ENCODE data around the gene TRMT112. TPM values are rescaled to one million over a fixed set of nuclear protein-coding genes. Genes with fewer than 3 reads are reported as not detected.

Gene TRMT112
- total and polyA plus RNA-seq, 2 experiments from 2014 or later = 298 to 927 TPM

GRCh38 chr11:64297699-64298358 lies 19.5 kb downstream of the TRMT112 start:
- TF ChIP-seq EZH2 (IDR thresholded peaks at IDR 0.05; ENCODE audit: low read depth, unreplicated experiment) (peak; percentile 68), CTCF (conservative IDR thresholded peaks at IDR 0.05; ENCODE audit: low read depth in 2 of 2) (no peak)
- Histone ChIP-seq H3K79me2 (replicated peaks; ENCODE audit: insufficient read depth) (no peaks in the 10 kb centered on the region), H3K4me2 (peak overlapping the region; percentile 74), H3K36me3 (ENCODE audit: insufficient read depth) (no peaks in the 10 kb centered on the region), H3K27me3 (ENCODE audit: insufficient read depth) (peaks cover 99% of the 10 kb centered on the region), H4K20me1 (replicated peaks; ENCODE audit: insufficient read depth) (peaks cover 19% of the 10 kb centered on the region), H3F3A (replicated peaks; ENCODE audit: low read depth) (peaks cover 20% of the 10 kb centered on the region), H3K9me2 (ENCODE audit: insufficient read depth) (no peaks in the 10 kb centered on the region), H3K4me3 (peak overlapping the region; percentile 50; the same call in 1 of the 2 replicates), H3K27ac (ENCODE audit: low read depth) (no peak overlapping the region), H3K4me1 (ENCODE audit: insufficient read depth) (peaks cover 7% of the 10 kb centered on the region; the same call in 1 of the 2 replicates), H2AFZ (no peak overlapping the region)
- H3K9me3 Mint-ChIP-seq = no peaks in the 10 kb centered on the region; the same call in 1 of the 3 replicates
- DNase-seq (ENCODE audit: low spot score) (peak; percentile 39), ATAC-seq (no peak)
- no peak overlapping the region for H3K27ac Mint-ChIP-seq
- no peaks in the 10 kb centered on the region; the same call in 2 of the 3 replicates for H3K36me3 Mint-ChIP-seq (ENCODE audit: low read depth)
- peaks cover 94% of the 10 kb centered on the region for H3K27me3 Mint-ChIP-seq (ENCODE audit: insufficient read depth, low read depth, poor library complexity)
- H3K4me1 Mint-ChIP-seq = peaks cover 13% of the 10 kb centered on the region
- H3K4me3 Mint-ChIP-seq = peak overlapping the region; percentile 50

- peak overlapping the region; percentile 50 for H3K4me3 Mint-ChIP-seq
- DNase-seq (ENCODE audit: low spot score) (peak; percentile 43), ATAC-seq (no peak)
- peaks cover 100% of the 10 kb centered on the region for H3K27me3 ChIP-seq (ENCODE audit: insufficient read depth)
- no peaks in the 10 kb centered on the region; the same call in 1 of the 3 replicates for H3K9me3 Mint-ChIP-seq
- peaks cover 19% of the 10 kb centered on the region for H4K20me1 ChIP-seq (replicated peaks; ENCODE audit: insufficient read depth)
- H3K4me2 ChIP-seq = peak overlapping the region; percentile 74
- H3K4me3 ChIP-seq = peak overlapping the region; percentile 50
- peaks cover 20% of the 10 kb centered on the region for H3F3A ChIP-seq (replicated peaks; ENCODE audit: low read depth)
- TF ChIP-seq ZNF331 (CRISPR knock-in tag; IDR thresholded peaks at IDR 0.05; ENCODE audit: low read depth) (no peak), EZH2 (IDR thresholded peaks at IDR 0.05; ENCODE audit: low read depth, unreplicated experiment) (peak; percentile 18), EZH2phosphoT487 (IDR thresholded peaks at IDR 0.05; ENCODE audit: unreplicated experiment) (peak; percentile 40), POLR2AphosphoS5 (IDR thresholded peaks at IDR 0.05; ENCODE audit: low read depth) (no peak), CREB1 (CRISPR knock-in tag; IDR thresholded peaks at IDR 0.05; ENCODE audit: low read depth) (no peak), NANOG (IDR thresholded peaks at IDR 0.05; ENCODE audit: borderline replicate concordance) (no peak), REST (IDR thresholded peaks at IDR 0.05; ENCODE audit: unreplicated experiment) (no peak), JUNB (IDR thresholded peaks at IDR 0.05; ENCODE audit: unreplicated experiment) (no peak), STAT1 (IDR thresholded peaks at IDR 0.05; ENCODE audit: unreplicated experiment) (no peak), ETS1 (IDR thresholded peaks at IDR 0.05) (no peak)
- H3K27ac ChIP-seq (ENCODE audit: low read depth) = no peak overlapping the region
- no peaks in the 10 kb centered on the region for H3K9me2 ChIP-seq (ENCODE audit: insufficient read depth)
- H3K27ac Mint-ChIP-seq = no peak overlapping the region
- H3K4me1 ChIP-seq (ENCODE audit: insufficient read depth) = peaks cover 7% of the 10 kb centered on the region; the same call in 1 of the 2 replicates
- H3K79me2 ChIP-seq (replicated peaks; ENCODE audit: insufficient read depth) = no peaks in the 10 kb centered on the region
- peaks cover 13% of the 10 kb centered on the region for H3K4me1 Mint-ChIP-seq
- peak overlapping the region; percentile 78 for H2AFZ ChIP-seq
- no peaks in the 10 kb centered on the region for H3K36me3 ChIP-seq (ENCODE audit: insufficient read depth)
- H3K36me3 Mint-ChIP-seq (ENCODE audit: low read depth) = no peaks in the 10 kb centered on the region; the same call in 2 of the 3 replicates
- H3K27me3 Mint-ChIP-seq (ENCODE audit: insufficient read depth, low read depth, poor library complexity) = peaks cover 99% of the 10 kb centered on the region
These were observed 20.3 kb downstream of the TRMT112 start for GRCh38 chr11:64296830-64297698.

Measured in GM23338 (cell line).